ENCODE measurements around the gene CXCL3.

GRCh38 chr4:74016068-74016467 lies 22.4 kb downstream of the CXCL3 start:
- TF ChIP-seq CTCF (conservative IDR thresholded peaks at IDR 0.05 in 1 of 2, IDR thresholded peaks at IDR 0.05 in 1 of 2; ENCODE audit: extremely low read depth in 1 of 2, insufficient read depth in 1 of 2, low read depth in 1 of 2, low read length in 2 of 2): no peak
- no peak for TF ChIP-seq EZH2 (IDR thresholded peaks at IDR 0.05; ENCODE audit: borderline replicate concordance, low read length)
